ENCODE results near the gene ACAD11.
"Not testable (repeated sequence)": the region's sequence is repeated elsewhere in the genome, so short reads cannot be mapped to it uniquely, and the experiment has no call there.

ACAD11 gene

DNA sequence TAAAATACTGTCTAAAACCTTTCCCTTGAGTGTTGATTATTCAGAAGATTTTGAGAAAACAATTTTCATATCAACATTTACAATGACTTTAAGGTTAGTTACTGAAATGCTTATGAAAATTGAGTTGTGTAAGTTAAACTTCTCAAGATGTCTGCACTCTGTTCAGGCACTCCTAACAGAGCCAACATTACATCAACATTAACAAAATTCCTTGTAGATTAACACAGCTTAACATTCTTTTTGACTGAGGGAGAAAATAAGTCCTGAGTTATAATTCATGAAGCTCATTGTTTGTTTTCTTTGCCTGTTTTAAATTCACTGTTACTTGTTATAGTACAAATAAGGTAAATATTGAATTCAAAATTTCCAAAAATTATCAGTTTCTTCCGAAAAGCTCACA is 53.5 kb downstream of the ACAD11 start:
- H3K9me3 Mint-ChIP-seq = peaks cover 8 to 12% of the 10 kb centered on the region in 2 donors

GRCh38 chr3:132605374-132605792 is 54.2 kb downstream of the ACAD11 start:
- no peak for ATAC-seq (replicated peaks)
- Mint-ChIP-seq H3K27ac (no peak overlapping the region), H3K9me3 (peaks cover 8 to 12% of the 10 kb centered on the region in 2 donors), H3K4me3 (no peak overlapping the region), H3K4me1 (peaks cover 0 to 5% of the 10 kb centered on the region in 2 donors), H3K36me3 (peaks cover 42 to 60% of the 10 kb centered on the region in 2 donors), H3K27me3 (no peaks in the 10 kb centered on the region)
- no peak for DNase-seq

More for the DNA sequence above, 53.5 kb downstream of the ACAD11 start:
- no peak for DNase-seq
- peaks cover under 1 to 7% of the 10 kb centered on the region in 2 donors for H3K4me1 Mint-ChIP-seq
- no peaks in the 10 kb centered on the region for H3K27me3 Mint-ChIP-seq
- no peak overlapping the region for H3K4me3 Mint-ChIP-seq
- ATAC-seq (replicated peaks) = no peak
- peaks cover 46 to 65% of the 10 kb centered on the region in 2 donors for H3K36me3 Mint-ChIP-seq
- H3K27ac Mint-ChIP-seq = no peak overlapping the region

DNA sequence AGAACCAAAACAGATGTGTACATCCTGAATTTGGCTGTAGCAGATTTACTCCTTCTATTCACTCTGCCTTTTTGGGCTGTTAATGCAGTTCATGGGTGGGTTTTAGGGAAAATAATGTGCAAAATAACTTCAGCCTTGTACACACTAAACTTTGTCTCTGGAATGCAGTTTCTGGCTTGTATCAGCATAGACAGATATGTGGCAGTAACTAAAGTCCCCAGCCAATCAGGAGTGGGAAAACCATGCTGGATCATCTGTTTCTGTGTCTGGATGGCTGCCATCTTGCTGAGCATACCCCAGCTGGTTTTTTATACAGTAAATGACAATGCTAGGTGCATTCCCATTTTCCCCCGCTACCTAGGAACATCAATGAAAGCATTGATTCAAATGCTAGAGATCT is 59.0 kb downstream of the ACAD11 start:
- H3K27ac Mint-ChIP-seq; ATAC-seq (replicated peaks); H3K4me1 Mint-ChIP-seq; H3K9me3 Mint-ChIP-seq; H3K27me3 Mint-ChIP-seq; H3K4me3 Mint-ChIP-seq; DNase-seq: not testable (repeated sequence)
- H3K36me3 Mint-ChIP-seq = peaks cover 18 to 33% of the 10 kb centered on the region in 2 donors

DNA sequence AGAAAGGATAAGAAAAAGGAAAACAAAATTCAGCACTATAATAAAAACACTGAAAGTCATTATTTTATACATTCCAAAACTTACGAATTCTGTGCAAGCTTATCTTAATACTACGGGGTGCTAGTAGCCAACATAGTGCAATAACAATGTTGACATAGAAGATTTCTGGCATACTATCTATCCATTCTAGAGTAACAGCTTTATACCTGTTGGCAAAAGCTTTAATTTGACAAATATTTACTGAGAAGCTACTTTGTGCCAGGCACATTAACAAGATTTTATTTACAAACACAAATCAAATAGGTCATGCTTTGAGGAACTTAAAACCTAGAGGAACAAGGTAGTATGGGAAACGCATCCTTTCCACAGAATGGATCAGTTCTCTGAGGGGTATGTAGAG is 61.4 kb downstream of the ACAD11 start:
- H3K27me3 Mint-ChIP-seq = no peaks in the 10 kb centered on the region
- peaks cover 29 to 42% of the 10 kb centered on the region in 2 donors for H3K36me3 Mint-ChIP-seq
- no peak overlapping the region for H3K4me3 Mint-ChIP-seq
- DNase-seq (no peak), ATAC-seq (replicated peaks) (no peak)
- H3K27ac Mint-ChIP-seq = peak overlapping the region; percentile 48
- peaks cover 0 to 2% of the 10 kb centered on the region in 2 donors for H3K9me3 Mint-ChIP-seq
- H3K4me1 Mint-ChIP-seq = peaks cover 5 to 13% of the 10 kb centered on the region in 2 donors

DNA sequence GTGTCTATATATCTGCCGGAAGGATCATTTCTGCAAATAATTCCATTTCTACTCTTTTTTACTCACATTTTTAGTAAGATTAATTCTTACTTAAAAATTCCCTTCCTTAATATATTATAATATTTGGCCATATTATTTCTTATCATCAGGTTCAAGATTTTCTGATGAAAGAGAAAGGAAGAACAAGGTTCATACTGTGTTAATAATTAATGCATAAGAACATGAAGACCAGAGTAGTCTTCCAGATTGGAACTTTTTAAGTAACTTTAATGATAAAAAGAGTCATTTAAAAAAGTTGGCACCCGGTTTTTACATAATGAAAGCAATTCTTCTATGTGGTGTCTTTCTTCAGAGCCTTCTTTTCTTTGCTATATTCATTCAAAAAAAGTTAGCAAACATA is 61.9 kb downstream of the ACAD11 start:
- no peaks in the 10 kb centered on the region for H3K27me3 Mint-ChIP-seq
- DNase-seq = no peak
- H3K4me1 Mint-ChIP-seq = peaks cover 5 to 13% of the 10 kb centered on the region in 2 donors
- no peak for ATAC-seq (replicated peaks)
- no peak overlapping the region for H3K27ac Mint-ChIP-seq
- peaks cover 29 to 38% of the 10 kb centered on the region in 2 donors for H3K36me3 Mint-ChIP-seq
- H3K9me3 Mint-ChIP-seq = peaks cover 0 to 2% of the 10 kb centered on the region in 2 donors
- H3K4me3 Mint-ChIP-seq = no peak overlapping the region

DNA sequence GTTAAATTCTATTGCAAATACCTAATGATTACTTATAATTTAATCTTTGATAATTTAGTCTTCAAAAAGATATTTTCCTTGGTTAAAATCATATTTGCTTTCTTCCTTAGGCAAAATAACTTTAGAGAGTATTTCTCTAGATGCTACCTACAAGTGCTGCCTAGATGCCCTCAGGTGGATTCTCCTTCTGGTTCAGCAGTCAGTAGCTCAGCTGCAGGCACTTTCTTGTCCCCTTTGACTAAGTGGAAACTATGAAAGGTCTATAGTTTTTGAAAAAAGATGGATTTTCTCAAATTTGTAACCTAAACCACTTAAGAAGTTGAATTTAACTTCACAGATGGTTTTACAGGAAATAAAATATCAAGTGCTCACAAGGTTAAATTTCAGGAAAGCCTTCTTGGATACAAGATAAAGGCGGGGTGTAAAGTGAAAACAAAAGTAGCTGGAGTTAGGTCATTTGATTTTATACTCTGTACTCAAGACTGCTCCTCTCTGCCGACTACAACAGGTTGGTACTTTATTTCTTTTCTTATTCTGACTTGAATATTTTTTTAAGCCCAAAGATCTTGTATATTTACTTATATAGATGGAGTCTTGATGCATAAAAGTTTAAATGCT is 62.7 kb downstream of the ACAD11 start, which contains the start of gene ACKR4:
Gene ACKR4 (plus strand): TSS at position 455 of the 618 bp plus-strand sequence. CDS start 3,128 bp downstream, outside the sequence.
- Mint-ChIP-seq H3K36me3 (peaks cover 29 to 38% of the 10 kb centered on the region in 2 donors), H3K4me1 (peaks cover 5 to 13% of the 10 kb centered on the region in 2 donors), H3K27ac (peak within 1 kb of the TSS; percentile 56), H3K4me3 (no peak within 1 kb of the TSS), H3K9me3 (peaks cover 0 to 2% of the 10 kb centered on the region in 2 donors), H3K27me3 (no peaks in the 10 kb centered on the region)
- no peak for DNase-seq
- ATAC-seq (replicated peaks) = no peak

GRCh38 chr3:132596326-132596725 is 63.3 kb downstream of the ACAD11 start:
- Mint-ChIP-seq H3K36me3 (peaks cover 33 to 42% of the 10 kb centered on the region in 2 donors), H3K27ac (no peak overlapping the region), H3K4me3 (no peak overlapping the region), H3K27me3 (no peaks in the 10 kb centered on the region), H3K4me1 (peaks cover 5 to 13% of the 10 kb centered on the region in 2 donors), H3K9me3 (peaks cover 0 to 2% of the 10 kb centered on the region in 2 donors)
- DNase-seq (no peak), ATAC-seq (replicated peaks) (no peak)

DNA sequence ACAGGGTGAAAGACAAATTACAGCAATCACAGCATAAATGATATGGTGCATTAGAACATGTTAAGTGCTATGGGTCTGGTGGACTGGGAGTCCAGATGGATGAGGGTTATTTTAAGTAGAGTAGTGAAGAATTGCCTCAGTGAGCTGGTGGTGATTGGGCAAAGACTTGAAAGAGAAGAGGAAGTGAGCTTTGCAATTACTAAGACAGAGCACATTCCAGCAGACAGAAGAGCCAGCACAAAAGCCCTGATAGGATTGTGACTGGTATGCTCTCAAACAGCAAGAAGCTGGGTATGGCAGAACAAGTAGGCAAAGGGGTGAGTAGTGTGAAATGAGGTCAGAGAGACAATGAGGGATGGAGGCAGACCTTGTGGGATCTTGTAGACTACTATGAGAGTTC is 64.6 kb downstream of the ACAD11 start:
- Mint-ChIP-seq H3K4me3 (no peak overlapping the region), H3K9me3 (peaks cover 0 to 2% of the 10 kb centered on the region in 2 donors), H3K4me1 (peaks cover 5 to 13% of the 10 kb centered on the region in 2 donors), H3K27ac (no peak overlapping the region), H3K27me3 (no peaks in the 10 kb centered on the region), H3K36me3 (peaks cover 45 to 54% of the 10 kb centered on the region in 2 donors)
- ATAC-seq (replicated peaks) (peak in 1 of 2 donors; percentile 33), DNase-seq (no peak)

- Mint-ChIP-seq H3K27ac (no peak overlapping the region), H3K4me3 (no peak overlapping the region), H3K27me3 (no peaks in the 10 kb centered on the region), H3K4me1 (peaks cover 5 to 13% of the 10 kb centered on the region in 2 donors), H3K9me3 (peaks cover 0 to 2% of the 10 kb centered on the region in 2 donors), H3K36me3 (peaks cover 44 to 55% of the 10 kb centered on the region in 2 donors)
- ATAC-seq (replicated peaks) (no peak), DNase-seq (no peak)
These were observed 65.1 kb downstream of the ACAD11 start for GRCh38 chr3:132594498-132594897.

DNA sequence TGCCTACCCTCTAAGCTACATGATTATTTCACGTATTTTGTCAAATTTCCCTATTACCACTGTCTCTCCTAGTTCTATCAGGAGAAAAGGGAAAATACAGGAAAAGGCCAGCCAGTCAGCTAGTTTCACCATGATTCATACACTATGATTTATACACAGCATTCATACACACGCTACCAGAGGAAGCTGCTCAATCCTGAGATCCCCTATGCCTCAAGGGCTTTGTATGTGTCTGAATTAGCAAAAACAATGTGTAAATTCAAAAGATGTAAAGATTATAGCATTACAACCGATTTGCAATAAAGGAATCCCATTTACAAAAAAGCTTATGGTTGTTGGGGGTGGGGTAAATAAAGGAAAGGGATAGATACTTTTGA is 65.7 kb downstream of the ACAD11 start:
- Mint-ChIP-seq H3K36me3 (peaks cover 46 to 56% of the 10 kb centered on the region in 2 donors), H3K27me3 (no peaks in the 10 kb centered on the region), H3K4me3 (no peak overlapping the region), H3K9me3 (peaks cover 0 to 2% of the 10 kb centered on the region in 2 donors), H3K4me1 (peaks cover 5 to 13% of the 10 kb centered on the region in 2 donors), H3K27ac (no peak overlapping the region)
- ATAC-seq (replicated peaks) (no peak), DNase-seq (no peak)

GRCh38 chr3:132593241-132593946 is 66.2 kb downstream of the ACAD11 start:
- Mint-ChIP-seq H3K4me3 (no peak overlapping the region), H3K27me3 (no peaks in the 10 kb centered on the region), H3K27ac (no peak overlapping the region), H3K4me1 (peaks cover 5 to 13% of the 10 kb centered on the region in 2 donors), H3K9me3 (peaks cover 0 to 2% of the 10 kb centered on the region in 2 donors), H3K36me3 (peaks cover 44 to 54% of the 10 kb centered on the region in 2 donors)
- DNase-seq (no peak), ATAC-seq (replicated peaks) (no peak)

GRCh38 chr3:132592216-132592615 is 67.4 kb downstream of the ACAD11 start:
- H3K36me3 Mint-ChIP-seq = peaks cover 49 to 61% of the 10 kb centered on the region in 2 donors

GRCh38 chr3:132587401-132587800 is 72.2 kb downstream of the ACAD11 start:
- ATAC-seq (replicated peaks) (no peak), DNase-seq (no peak)
- Mint-ChIP-seq H3K27ac (no peak overlapping the region), H3K9me3 (peaks cover 6% of the 10 kb centered on the region in 2 donors), H3K4me1 (no peaks in the 10 kb centered on the region), H3K27me3 (no peaks in the 10 kb centered on the region), H3K4me3 (no peak overlapping the region), H3K36me3 (peaks cover 31 to 41% of the 10 kb centered on the region in 2 donors)

More at GRCh38 chr3:132592216-132592615, 67.4 kb downstream of the ACAD11 start:
- Mint-ChIP-seq H3K4me1 (peaks cover 5 to 12% of the 10 kb centered on the region in 2 donors), H3K27me3 (no peaks in the 10 kb centered on the region), H3K9me3 (peaks cover 3 to 5% of the 10 kb centered on the region in 2 donors), H3K4me3 (no peak overlapping the region), H3K27ac (no peak overlapping the region)
- DNase-seq (no peak), ATAC-seq (replicated peaks) (no peak)

DNA sequence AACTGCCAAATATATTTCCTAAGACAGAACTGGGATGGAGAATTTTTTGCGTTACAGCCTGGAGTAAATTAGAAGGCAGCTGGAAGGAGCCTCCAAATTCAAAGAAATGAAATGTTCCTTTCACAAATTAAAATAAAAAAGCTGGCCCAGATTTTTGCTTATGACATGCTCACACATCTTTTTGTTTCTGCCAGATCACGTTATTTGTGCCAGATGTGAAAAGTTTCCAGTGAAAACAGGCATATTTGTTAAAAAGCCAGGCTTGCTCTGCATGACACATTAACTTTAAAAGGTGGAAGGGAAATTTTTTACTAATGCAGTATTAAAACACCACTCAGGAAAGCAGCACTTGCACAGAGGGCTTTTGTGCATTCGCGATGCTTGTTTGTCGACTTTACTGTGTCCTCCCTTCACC is 85.8 kb downstream of the ACAD11 start:
- peaks cover 2 to 10% of the 10 kb centered on the region in 2 donors for H3K4me1 Mint-ChIP-seq
- H3K4me3 Mint-ChIP-seq = no peak overlapping the region
- no peak overlapping the region for H3K27ac Mint-ChIP-seq
- DNase-seq (no peak), ATAC-seq (replicated peaks) (no peak)
- H3K9me3 Mint-ChIP-seq = peaks cover 0 to 4% of the 10 kb centered on the region in 2 donors
- no peaks in the 10 kb centered on the region for H3K27me3 Mint-ChIP-seq
- H3K36me3 Mint-ChIP-seq = peaks cover 44 to 69% of the 10 kb centered on the region in 2 donors
